ES-I3 (cell line): ENCODE results near the gene DNM2.
"Not testable (repeated sequence)": the region's sequence is repeated elsewhere in the genome, so short reads cannot be mapped to it uniquely, and the experiment has no call there.

Source experiments
- H3K36me3 ChIP-seq: 2 replicates; pipeline ENCODE4 v1.6.1; 2013; ENCODE audit warnings: mild to moderate bottlenecking, low read length, control low read depth, moderate library complexity; ENCODE audit not compliant: insufficient read depth
- H3K4me1 ChIP-seq: 2 replicates; pipeline ENCODE4 v1.6.1; 2013; ENCODE audit warnings: mild to moderate bottlenecking, control low read depth, low read length; ENCODE audit not compliant: insufficient read depth
- H3K9ac ChIP-seq: 2 replicates; pipeline ENCODE4 v1.6.1; 2013; ENCODE audit warnings: low read depth, mild to moderate bottlenecking, low read length, moderate library complexity
- H3K9me3 ChIP-seq: 2 replicates; pipeline ENCODE4 v1.6.1; 2013; ENCODE audit warnings: mild to moderate bottlenecking, low read length, moderate library complexity; ENCODE audit not compliant: control insufficient read depth, insufficient read depth

DNM2 gene

GRCh38 chr19:10861103-10861651 is 143.3 kb downstream of the DNM2 start:
- Histone ChIP-seq H3K9me3 (no peaks in the 10 kb centered on the region), H3K9ac (no peak overlapping the region), H3K4me1 (no peaks in the 10 kb centered on the region; the same call in 1 of the 2 replicates), H3K36me3 (no peaks in the 10 kb centered on the region)

- Histone ChIP-seq H3K36me3 (no peaks in the 10 kb centered on the region), H3K9ac (no peak overlapping the region), H3K4me1 (no peaks in the 10 kb centered on the region; the same call in 1 of the 2 replicates), H3K9me3 (no peaks in the 10 kb centered on the region)
These were observed 144.8 kb downstream of the DNM2 start for GRCh38 chr19:10862561-10863106.

- Histone ChIP-seq H3K9me3 (no peaks in the 10 kb centered on the region), H3K9ac (no peak overlapping the region), H3K36me3 (no peaks in the 10 kb centered on the region), H3K4me1 (no peaks in the 10 kb centered on the region; the same call in 1 of the 2 replicates)
These were observed 145.3 kb downstream of the DNM2 start for GRCh38 chr19:10863107-10863717.

- Histone ChIP-seq H3K9ac (no peak overlapping the region), H3K4me1 (no peaks in the 10 kb centered on the region; the same call in 1 of the 2 replicates), H3K36me3 (no peaks in the 10 kb centered on the region), H3K9me3 (no peaks in the 10 kb centered on the region)
These were observed 146.6 kb downstream of the DNM2 start for GRCh38 chr19:10864538-10864899.

GRCh38 chr19:10866495-10866894 is 148.6 kb downstream of the DNM2 start:
- Histone ChIP-seq H3K36me3 (no peaks in the 10 kb centered on the region), H3K9me3 (no peaks in the 10 kb centered on the region)

GRCh38 chr19:10868872-10869547 is 151.1 kb downstream of the DNM2 start:
- no peak overlapping the region for H3K9ac ChIP-seq
- H3K9me3 ChIP-seq: no peaks in the 10 kb centered on the region
- 0 out of 2 replicates have a peak, but pooled peaks cover 4% of the 10 kb centered on the region for H3K4me1 ChIP-seq
- no peaks in the 10 kb centered on the region for H3K36me3 ChIP-seq

More at GRCh38 chr19:10866495-10866894, 148.6 kb downstream of the DNM2 start:
- Histone ChIP-seq H3K9ac (no peak overlapping the region), H3K4me1 (no peaks in the 10 kb centered on the region; the same call in 1 of the 2 replicates)

GRCh38 chr19:10869872-10870311 is 152.0 kb downstream of the DNM2 start:
- not testable (repeated sequence) for H3K9me3 ChIP-seq, H3K4me1 ChIP-seq, H3K9ac ChIP-seq, H3K36me3 ChIP-seq

GRCh38 chr19:10870501-10870954 is 152.6 kb downstream of the DNM2 start:
- H3K4me1 ChIP-seq: 0 out of 2 replicates have a peak, but pooled peaks cover 4% of the 10 kb centered on the region

GRCh38 chr19:10870955-10871603 is 153.2 kb downstream of the DNM2 start, which contains the start of gene CARM1:
CARM1 (plus strand) TSS chr19:10871553; CDS start chr19:10871703, 150 bp downstream.
- H3K4me1 ChIP-seq: 0 out of 2 replicates have a peak, but pooled peaks cover 4% of the 10 kb centered on the region
- H3K9me3 ChIP-seq: no peaks in the 10 kb centered on the region
- no peaks in the 10 kb centered on the region for H3K36me3 ChIP-seq
- H3K9ac ChIP-seq: peak within 1 kb of the TSS; percentile 76

More at GRCh38 chr19:10870501-10870954, 152.6 kb downstream of the DNM2 start:
- Histone ChIP-seq H3K9me3 (no peaks in the 10 kb centered on the region), H3K9ac (peak overlapping the region; percentile 71), H3K36me3 (no peaks in the 10 kb centered on the region)

GRCh38 chr19:10871711-10872545 is 154.0 kb downstream of the DNM2 start:
- Histone ChIP-seq H3K36me3 (no peaks in the 10 kb centered on the region), H3K9me3 (no peaks in the 10 kb centered on the region), H3K9ac (peak overlapping the region; percentile 76), H3K4me1 (0 out of 2 replicates have a peak, but pooled peaks cover 4% of the 10 kb centered on the region)

GRCh38 chr19:10872546-10873107 is 154.7 kb downstream of the DNM2 start:
- H3K9ac ChIP-seq: peak overlapping the region; percentile 76
- H3K9me3 ChIP-seq: no peaks in the 10 kb centered on the region
- H3K4me1 ChIP-seq: 0 out of 2 replicates have a peak, but pooled peaks cover 4% of the 10 kb centered on the region
- no peaks in the 10 kb centered on the region for H3K36me3 ChIP-seq

GRCh38 chr19:10874024-10874423 is 156.1 kb downstream of the DNM2 start:
- no peak overlapping the region for H3K9ac ChIP-seq
- H3K9me3 ChIP-seq: no peaks in the 10 kb centered on the region
- no peaks in the 10 kb centered on the region for H3K36me3 ChIP-seq
- peaks cover 11% of the 10 kb centered on the region; the same call in 1 of the 2 replicates for H3K4me1 ChIP-seq
